TTC549 (cell line): ENCODE measurements around the gene DNALI1.

ENCODE experiments used
- FAIRE-seq: peaks from 2 replicates; lab custom pipeline; 2012; peaks lifted over from hg19 to GRCh38; lab: Jason Lieb, UNC

DNALI1 gene

GRCh38 chr1:37602750-37603694 is 46.3 kb downstream of the DNALI1 start:
- no peak for FAIRE-seq

- no peak for FAIRE-seq
Observed at GRCh38 chr1:37605061-37605650, 48.4 kb downstream of the DNALI1 start.

DNA sequence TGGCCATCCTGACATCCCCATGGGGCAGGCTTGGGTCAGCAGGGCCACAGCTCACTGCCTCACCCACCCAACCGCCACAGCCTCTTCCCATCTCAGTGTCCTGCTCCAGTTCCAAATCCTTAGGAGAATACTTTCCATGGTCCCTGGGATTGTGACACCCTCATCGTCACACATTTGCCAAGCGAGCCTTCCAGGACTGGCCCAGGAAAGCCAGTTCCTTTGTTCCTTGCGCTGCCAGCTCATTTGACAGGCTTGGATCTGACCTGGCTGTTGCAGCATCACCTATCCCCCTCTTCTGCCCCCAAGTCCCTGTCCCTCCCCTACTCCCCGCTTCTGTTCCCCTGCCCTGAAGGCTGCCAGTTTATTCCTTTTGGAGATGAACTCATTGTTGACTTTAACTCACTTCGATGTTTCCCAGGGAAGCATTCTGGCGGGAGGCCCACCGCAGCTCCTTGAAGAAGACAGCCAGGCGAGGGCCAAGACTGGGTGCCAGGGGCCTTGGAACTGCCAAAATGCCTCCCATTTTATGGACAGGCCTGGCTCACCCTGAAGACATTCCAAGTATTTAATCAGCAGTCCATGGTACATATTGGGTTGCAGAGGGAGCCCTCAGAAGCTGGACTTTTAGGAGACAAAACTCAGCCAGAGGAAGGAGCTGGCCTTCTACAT is 49.2 kb downstream of the DNALI1 start:
- FAIRE-seq, result no peak

- no peak for FAIRE-seq
Observed at GRCh38 chr1:37606481-37607263, 49.9 kb downstream of the DNALI1 start.

GRCh38 chr1:37609002-37609401 is 52.3 kb downstream of the DNALI1 start:
- no peak for FAIRE-seq

DNA sequence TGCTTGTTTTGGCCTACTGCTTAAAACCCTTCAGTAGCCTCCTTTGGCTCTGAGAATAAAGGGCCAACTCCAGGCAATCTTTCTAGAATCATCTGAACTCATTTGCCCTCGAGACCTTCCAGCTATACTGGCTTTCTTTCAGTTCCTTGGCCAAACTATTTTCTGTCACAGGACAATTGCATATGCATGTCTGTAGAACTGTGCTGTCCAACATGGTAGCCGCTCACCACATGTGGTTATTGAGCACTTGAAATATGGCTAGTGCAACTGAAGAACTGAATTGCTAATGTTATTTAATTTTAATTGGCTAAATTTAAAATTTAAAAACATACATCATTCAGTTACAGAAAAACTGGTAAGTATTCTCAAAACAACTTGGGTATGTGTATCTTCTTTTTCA is 53.3 kb downstream of the DNALI1 start:
- no peak for FAIRE-seq

DNA sequence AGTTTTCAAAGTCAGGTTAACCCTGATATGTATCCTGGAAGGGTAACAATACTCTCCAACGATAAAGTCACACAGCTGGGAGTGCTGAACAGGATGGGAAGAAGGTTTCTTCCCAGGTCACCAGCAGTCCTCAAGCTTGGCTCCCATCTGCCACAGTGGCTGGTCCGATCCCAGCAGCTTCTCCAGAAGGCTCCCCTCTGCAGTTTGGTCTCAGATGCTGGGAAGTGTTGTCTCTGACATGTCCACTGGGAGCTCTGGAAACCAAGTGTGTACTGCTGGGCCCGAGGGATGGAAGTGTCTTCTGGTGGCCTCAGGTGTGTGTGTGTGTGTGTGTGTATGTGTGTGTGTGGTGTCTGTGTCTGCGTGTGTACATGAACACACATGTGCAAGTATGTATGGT is 55.4 kb downstream of the DNALI1 start:
- FAIRE-seq, result no peak

DNA sequence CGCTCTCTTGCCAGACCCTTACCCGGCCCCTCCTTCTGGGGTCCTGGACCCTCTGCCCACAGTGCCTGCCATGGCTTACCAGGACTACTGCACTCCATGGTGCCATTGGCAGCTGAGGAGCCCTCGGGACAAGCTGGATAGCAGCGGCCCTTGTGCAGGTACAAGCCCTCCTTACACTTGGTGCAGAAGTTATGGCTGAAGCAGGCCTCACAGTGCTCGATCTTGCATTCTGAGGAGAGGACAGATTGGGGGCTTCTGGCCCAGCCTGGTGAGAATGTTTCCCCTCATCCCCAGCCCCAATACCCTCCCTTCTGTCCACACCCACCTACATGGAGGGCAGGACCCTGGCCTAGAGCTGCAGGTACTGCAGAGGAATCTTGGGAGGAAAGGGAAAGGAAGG is 57.4 kb downstream of the DNALI1 start:
- FAIRE-seq, result no peak

- no peak for FAIRE-seq
Observed at GRCh38 chr1:37616330-37616729, 59.6 kb downstream of the DNALI1 start.
